Adrenal gland (tissue), 5 donors: Measurements from ENCODE around the gene ZC3H18.

ENCODE experiments used
- CTCF ChIP-seq, 6 experiments: fragments of 450-650 bp in 4 of 6; fragments of 200-600 bp in 2 of 6; sonication (generic) in 1 of 6; IDR thresholded peaks; 1 replicate in 5 of 6; 2 replicates in 1 of 6; pipeline versions ENCODE4 v1.5.1 to v1.8.0; 2016 to 2021; ENCODE audit warnings: antibody characterized with exemption in 6 of 6, mild to moderate bottlenecking in 2 of 6, moderate library complexity in 1 of 6
- POLR2A ChIP-seq, 2 donors: fragments of 450-650 bp; IDR thresholded peaks; one replicate each; pipeline ENCODE4 v1.6.1; 2017; ENCODE audit warnings: antibody characterized with exemption in 2 of 2, mild to moderate bottlenecking in 2 of 2, moderate library complexity in 1 of 2
- donor health status: DM: no; HTN: no; CAD: no.

- TF ChIP-seq CTCF (IDR thresholded peaks at IDR 0.05) (no peak), POLR2A (IDR thresholded peaks at IDR 0.05) (no peak)
Observed at GRCh38 chr16:88530051-88530857, 39.9 kb upstream of the ZC3H18 start.
